GM18498 (cell line): ENCODE results near the gene ENDOD1.

Source experiments
- ATAC-seq: cut with Tn5 transposase; IDR thresholded peaks from one replicate; pipeline ENCODE4 v1.9.1; 2021; ENCODE audit warnings: mild to moderate bottlenecking, moderate library complexity; ENCODE audit not compliant: unreplicated experiment

The ENDOD1 gene

DNA sequence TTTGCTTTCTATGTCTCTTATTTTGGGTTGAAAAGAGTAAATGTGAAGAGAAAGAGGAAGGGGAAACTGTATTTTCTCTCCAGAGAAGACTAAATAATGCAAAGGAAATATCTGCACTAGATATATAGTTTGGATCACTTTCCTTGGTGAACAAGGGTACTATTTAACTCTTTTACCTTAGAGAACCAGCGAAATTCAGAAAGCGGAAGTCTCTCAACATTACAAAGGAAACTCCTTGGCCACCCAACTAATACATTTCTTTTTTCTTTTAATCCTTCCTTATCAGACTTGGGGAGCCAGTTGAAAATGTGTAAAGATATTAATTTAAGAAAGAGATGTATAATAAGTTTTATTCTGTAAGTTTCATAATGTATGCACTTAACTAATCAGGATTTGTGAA lies 77.1 kb downstream of the ENDOD1 start:
- ATAC-seq = no peak

- no peak for ATAC-seq
Observed at GRCh38 chr11:95170294-95170693, 80.6 kb downstream of the ENDOD1 start.

GRCh38 chr11:95175818-95176380 lies 86.3 kb downstream of the ENDOD1 start:
- ATAC-seq = no peak
